Middle frontal gyrus (tissue), 1 donor: ENCODE measurements around the gene MOXD1.

ENCODE experiments used
- DNase-seq: peaks from one replicate; pipeline ENCODE4 v3.0.0-alpha.2; 2015; ENCODE audit warnings: low spot score; ENCODE audit errors: extremely low spot score

Gene MOXD1

DNA sequence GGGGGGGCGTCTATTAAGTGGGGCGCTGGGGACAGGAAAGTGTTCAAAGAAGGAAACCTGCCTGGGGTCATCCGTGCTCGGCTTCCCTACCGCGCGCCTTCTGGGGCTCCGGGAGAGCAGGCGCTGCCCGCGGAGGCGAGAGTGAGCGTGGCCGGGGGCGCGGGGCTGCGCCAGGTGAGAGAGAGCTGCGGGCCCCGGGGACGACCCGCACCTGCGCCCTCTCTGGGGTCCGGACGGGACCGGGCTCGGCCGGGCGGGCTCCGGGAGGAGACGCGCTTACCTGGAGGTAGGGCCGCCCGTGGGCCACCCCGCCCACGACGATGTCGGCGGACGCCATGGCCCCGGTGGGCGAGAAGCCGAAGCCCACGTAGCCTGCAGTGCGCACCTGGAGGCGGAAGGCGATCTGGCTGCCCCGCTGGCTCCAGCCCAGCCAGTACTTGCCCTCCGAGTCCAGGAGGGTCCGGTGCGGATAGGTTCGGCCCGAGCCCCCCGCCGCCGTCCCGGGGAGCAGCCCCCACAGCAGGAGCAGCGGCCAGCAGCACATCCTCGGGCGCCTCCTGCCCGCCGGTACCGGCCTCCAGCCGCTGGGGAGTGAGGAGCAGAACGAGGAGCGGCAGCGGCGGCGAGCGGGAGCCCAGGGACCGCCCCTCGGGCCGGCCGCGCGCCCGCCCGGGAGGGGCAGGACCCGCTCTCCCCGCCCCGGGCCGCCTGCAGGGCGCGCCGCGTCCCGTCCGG lies at the start of gene MOXD1:
Gene MOXD1, minus strand, starts transcription at position 593 of the 735 bp plus-strand sequence. Its CDS starts 49 bp downstream, at position 544.
- no peak for DNase-seq

DNA sequence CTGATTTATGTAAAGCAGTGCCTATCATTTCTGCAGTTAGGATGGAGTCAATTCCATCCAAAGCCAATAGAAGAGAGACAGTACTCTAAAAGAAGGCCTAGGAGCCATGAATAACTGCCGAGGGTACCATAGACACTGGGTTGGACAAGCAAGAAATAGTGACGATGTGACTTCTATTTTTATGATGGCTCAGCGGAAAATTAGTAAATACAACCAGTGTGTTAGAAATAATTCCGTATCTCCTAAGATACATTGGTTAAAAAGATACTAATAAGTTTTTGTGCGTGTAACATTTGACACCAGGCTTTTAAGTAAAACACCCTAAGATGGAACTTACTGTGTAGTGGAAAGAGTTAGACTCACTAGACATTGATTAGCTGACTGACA lies 45.6 kb upstream of the MOXD1 start:
- no peak for DNase-seq

DNA sequence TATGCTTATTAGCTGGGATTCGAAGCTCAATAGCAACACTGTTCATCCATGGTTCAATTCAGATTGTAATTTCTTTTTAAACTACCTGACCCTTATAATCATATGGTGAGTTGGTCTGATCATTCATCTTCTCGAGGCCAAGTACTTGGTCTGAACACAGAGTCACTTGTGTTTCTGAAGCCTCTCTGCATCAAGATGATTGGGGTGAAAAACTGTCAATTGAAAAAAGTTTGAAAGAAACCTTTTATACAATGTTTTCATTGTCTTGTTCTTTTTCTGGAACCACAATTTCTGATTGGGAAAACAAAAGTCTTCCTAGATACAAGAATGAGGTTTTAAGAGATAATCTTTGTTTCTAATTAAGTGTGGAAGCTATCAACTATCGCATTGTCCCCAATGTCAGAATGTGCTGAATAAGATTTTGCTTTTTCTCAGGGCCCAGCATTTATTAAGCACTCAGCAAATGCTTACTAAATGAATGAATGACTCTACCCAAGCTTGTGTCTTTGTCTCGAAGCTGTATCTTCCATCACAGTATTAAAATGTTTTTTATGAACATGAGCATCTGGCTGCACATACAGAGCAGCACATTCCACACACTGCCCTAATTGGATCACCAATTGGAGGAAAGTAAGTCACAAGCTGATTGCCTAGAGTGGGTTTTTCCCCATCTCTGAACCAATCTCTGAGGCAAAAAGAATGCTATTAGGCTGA lies 45.0 kb upstream of the MOXD1 start:
- DNase-seq: no peak

DNA sequence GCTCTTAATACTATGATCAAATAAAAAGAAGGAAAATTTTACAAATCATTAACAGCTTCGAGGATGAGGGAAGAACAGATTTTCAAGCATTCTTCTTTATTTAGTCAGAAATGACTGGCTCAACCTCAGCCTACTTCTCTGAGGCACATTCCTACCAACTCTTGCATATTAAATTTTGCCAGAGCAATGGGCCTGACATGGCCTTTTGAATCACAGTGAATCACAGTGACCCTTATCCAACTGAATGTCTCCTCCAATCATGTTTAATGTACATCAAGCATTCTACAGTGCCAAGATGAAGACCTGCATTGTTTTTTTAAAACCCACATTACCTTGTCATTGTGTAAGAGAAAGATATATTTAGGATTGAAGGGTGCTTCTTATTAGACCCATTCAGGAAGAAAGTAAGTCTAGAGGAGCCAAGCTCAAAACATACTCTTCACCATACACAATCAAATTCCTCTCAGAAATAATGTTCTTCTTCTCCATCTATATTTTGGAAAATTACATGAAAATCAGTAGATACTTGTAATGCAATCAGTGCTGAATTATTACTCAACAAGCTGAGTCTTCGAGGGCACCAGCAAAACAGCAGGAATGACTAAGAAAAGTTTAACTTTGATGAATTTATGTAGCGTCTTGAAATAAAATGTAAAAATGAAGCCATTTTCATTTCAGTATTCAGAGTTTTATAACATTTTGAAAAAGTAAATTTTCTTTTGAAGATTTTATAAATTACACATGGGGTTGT lies 44.1 kb upstream of the MOXD1 start:
- DNase-seq: no peak

DNA sequence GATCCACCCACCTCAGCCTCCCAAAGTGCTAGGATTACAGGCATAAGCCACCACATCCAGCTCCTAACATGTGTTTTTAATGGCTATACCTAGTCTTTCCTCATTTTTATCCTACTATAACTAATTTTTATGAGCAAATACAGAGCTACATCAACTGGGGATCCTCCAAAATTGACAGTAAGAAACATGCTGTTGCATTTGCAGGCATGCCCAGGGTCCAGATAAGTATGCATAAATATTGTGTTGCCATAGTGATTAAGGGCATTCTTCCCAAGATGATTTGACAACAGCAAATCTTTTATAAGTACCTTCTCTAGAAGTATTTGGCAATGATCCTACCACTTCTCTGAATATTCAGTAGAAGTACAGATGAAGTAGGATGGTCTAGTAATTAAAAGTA lies 41.9 kb upstream of the MOXD1 start:
- no peak for DNase-seq

DNA sequence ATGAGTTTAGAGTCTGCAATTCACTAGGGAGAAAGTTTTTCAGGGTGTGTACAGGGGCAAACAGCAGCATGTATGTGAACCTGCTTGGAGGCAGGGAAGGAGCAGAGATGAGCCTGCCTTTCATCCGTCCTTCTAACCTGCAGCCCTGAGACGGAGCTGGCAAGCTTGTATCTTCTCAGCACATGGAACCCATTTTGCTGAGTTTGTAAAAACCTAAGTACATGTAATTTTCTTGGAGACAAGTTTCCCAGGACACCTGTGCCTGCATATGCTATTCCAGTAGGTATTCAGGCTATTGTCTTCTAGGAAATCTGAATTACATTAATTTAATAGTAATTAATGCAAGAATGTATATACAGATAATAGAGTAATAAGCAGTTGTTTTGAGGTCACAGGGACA lies 28.8 kb upstream of the MOXD1 start:
- no peak for DNase-seq

DNA sequence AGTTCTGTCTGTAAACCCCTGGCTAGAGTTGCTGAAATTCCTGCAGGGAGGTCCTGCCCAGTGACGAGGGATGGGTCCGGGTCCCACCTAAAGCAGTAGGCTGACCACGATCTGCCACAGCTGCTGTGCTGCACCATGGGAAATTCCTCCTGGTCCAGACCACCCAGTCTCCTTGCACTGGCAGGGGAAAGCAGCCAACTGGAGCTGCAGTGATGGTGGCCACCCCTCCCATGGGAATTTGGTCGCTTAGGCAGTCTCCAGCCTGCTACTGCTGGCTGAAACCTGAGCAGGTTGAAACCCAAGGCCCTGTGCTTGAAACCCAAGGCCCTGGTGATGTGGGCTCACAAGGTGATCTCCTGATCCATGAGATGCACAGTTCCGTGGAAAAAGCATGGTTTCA lies 23.9 kb upstream of the MOXD1 start:
- no peak for DNase-seq

DNA sequence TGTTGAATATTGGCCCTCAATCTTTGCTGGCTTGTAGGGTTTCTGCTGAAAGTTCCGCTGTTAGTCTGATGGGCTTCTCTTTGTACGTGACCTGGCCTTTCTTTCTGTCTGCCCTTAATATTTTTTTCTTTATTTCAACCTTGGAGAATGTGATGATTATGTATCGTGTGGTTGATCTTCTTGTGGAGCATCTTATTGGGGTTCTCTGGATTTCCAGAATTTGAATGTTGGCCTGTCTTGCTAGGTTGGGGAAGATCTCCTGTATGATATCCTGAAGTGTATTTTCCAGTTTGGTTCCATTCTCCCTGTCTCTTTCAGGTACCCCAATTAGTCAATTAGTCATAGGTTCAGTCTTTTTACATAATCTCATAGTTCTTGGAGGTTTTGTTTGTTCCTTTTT lies 22.6 kb upstream of the MOXD1 start:
- no peak for DNase-seq

DNA sequence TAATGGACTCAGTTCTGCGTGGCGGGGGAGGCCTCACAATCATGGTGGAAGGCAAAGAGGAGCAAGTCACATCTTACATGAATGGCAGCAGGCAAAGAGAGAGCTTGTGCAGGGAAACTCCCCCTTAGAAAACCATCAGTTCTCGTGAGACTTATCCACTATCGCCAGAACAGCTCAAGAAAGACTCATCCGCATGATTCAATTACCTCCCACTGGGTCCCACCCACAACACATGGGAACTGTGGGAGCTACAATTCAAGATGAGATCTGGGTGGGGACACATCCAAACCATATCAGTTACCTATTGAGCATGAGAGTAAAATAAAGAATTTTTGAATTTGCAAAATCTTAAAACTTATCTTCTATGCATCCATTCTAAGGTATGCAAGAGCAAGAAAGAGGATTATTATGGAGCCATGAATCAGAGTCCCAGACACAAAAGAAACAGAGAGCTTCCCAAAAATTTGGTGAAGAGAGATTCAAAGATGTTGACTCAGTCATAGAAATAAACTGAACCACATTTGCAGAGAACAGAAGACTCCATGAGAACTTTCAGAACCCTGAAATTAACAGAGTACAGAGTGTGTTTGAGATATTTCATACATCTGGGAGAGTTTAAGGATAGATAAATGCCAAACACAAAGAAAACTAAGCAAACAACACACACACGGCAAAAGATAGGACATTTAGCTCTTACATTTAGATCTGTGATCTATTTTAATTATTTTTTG lies 17.1 kb upstream of the MOXD1 start:
- DNase-seq: no peak

DNA sequence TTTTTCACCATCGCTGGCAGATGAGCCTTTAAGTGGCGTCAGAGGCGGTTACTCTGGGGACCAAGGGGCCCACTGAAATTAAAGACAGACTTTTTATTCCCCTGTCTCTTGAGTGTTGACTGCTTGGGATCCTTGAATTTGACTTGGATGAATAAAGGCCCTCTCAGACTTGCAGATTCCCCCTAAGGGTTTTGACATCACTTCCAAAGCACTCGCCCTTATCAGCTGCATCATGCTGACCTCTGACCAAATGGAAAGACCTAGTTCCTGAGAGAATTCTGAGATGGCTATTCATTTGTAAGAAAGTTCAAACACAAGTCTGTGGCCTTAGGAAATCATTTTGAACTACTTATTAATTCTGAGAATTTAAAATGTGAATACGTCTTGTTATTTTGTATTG lies 13.5 kb upstream of the MOXD1 start:
- DNase-seq: no peak

DNA sequence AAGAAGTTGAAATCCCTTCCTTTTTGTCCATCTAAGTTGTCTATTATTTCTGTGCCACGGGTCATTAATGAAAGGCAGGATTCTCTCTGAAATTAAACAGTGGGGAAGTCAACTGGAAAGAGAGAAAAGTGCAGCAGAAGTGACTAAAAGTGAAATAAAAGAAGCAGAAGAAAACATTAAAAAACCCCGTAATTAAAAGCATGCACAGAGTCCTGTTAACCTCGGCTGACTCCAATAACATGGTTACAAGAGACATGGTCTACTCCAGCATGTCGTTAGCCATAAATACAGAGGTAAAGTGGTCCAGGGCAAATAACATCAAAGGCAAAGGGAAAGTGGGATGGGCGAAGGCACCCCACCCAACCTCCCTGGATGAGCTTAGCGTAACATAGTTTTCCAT lies 13.0 kb upstream of the MOXD1 start:
- no peak for DNase-seq

DNA sequence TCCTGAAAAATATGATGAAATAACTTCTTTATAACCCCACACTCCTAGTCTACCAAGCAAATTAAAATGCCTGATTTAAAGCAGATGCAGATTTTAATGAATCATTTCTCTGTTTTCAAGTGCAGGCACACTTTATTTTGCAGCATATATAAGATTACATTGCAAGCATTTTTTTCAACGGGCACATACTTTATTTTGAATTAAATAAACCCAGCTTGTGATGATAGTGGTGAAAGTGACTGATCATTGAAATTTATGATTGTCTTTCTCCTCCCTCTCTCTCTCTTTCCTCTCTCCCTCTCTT lies 12.2 kb upstream of the MOXD1 start:
- no peak for DNase-seq

DNA sequence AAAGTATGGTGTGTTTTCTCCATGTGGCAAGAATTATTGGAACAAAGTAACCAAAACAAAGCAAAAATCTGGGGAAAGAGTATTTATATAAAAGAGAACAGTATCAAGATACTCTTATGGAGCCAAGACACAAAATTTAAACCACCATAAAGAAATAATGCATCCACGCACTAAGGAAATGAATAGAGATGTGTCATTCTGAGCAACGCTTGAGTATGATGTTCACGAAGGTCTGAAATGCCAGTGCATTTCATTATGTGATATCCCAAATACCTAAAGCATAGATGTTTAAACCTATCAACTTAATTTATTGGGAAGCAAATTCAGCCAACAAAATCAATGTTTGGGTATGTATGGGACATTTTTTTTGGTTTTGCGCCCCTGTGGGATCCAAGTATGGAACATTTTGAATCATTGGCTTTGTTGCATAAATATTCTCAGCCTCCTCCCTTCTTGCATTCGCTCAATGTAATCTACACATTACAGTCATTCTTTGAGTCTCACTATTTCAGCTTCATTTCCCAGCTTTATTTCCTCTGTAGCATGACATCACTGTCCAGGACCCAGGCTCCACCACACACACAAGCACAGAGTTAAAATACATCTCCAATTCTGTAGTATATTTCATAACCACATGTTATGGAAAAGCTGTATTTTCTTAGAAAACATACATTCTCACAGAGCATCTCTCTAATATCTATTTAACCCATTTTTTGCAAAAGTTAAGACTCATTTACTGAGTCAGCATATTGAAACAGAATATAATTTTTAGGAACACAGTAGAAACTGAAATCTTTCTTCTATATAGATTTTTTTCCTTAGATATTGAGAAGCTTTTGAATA lies 11.6 kb upstream of the MOXD1 start:
- no peak for DNase-seq

DNA sequence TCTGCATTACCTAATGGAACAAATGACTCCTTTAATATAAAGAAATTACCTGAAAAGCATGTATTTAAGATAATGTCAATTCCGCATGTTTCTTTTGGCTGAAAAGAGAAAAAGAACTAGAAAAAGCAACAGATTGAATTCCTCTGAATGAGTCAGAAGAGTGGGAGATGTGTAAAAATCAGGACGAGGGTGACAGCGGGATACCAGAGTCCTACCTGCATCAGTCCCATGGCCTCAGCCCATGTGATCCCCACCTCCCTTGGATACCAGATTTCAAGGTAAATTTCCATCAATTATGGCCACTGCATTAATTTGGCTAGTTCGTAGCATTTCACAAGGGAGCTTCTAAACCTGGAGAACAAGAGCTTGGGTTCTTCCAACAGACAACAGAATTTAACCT lies 10.0 kb upstream of the MOXD1 start:
- DNase-seq: no peak

DNA sequence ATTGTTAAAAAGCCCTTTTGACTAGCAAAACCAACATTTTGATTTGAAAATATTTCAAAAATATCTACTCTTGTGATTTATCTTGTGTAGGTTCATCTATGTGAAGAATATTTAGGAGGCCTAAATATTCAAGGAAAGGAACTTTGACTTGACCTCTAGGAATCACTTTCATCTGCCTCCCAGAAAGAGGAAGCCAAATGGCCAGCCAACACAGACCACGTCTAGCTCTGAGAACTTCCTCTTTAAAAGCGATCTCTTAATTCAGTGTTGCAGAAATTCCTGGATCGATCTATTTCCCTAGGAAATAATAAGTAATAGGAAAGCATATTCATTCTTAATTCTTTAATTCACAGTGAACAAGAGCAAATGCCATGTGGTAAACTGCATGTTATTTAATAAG lies 9.6 kb upstream of the MOXD1 start:
- DNase-seq: no peak

DNA sequence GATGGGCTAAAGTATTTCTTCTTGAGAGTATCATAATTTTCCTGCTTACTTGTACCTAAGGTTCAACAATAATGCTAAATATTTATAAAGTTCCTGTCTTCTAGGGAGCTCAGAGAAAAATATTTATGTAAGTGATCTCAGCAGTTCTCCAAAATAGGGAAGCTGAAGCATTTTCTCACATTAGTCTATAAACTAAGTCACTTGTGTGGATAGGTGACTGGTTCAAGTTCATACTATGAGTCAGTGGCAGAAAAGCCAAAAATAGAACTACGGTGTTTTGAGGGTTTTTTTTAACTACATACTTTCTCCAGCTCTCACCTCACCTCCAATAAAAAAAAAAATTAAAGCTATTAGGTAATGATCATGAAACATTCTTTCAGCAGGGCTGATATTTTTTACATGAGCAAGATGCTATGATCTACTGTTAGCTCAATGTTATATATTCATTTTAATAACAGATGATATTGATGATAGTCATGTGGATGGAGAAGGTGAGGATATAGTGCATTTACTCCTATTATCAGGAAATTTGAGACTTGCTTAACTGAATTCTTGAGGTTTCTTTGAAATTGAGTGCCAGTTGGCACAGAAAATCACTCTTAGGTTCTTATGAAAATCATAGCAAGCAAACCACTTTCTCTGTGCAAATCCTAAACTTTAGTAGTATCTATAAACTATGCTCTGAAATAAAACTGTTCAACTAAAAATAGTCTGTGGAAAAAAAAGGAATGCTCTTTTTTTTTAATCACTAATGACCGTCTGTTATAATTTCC lies 4.1 kb upstream of the MOXD1 start:
- DNase-seq: no peak

DNA sequence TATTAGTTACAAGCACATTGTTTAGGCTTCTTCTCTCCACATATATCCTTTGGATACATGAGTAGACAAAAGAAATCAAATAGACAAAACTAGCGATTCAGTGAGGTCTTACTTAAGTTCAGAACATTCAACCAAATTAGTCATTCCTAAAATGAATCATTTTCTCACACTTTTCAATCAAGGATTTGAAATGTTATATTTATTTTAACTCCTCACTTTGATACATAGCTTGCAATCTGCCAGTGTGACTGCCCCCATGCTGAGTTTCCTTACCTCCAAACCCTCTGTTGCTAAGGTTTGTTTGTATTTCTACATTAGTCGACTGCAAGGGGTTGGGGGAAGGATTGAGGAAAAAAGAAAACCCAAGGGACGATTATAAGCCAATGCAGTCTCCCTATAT lies 3.5 kb upstream of the MOXD1 start:
- no peak for DNase-seq

DNA sequence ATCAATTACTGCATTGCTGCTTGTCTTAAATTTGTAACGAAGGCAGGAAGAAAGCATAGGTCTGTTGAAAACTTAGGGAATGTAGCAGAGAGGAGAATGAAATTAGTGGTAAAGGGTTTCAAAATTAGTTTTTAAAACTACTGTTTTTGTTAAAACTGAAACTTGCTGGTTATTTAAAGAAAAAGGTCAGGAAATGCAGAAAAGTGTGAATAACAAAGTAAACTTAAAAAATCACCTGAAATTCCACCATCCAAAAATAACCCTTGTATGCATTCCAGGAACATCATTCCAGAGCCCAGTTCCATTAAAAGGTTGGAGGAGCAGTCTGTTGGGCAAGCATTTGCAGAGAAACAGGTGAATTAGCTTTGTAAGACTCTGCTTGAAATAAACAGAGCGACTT lies 3.1 kb upstream of the MOXD1 start:
- DNase-seq: no peak

DNA sequence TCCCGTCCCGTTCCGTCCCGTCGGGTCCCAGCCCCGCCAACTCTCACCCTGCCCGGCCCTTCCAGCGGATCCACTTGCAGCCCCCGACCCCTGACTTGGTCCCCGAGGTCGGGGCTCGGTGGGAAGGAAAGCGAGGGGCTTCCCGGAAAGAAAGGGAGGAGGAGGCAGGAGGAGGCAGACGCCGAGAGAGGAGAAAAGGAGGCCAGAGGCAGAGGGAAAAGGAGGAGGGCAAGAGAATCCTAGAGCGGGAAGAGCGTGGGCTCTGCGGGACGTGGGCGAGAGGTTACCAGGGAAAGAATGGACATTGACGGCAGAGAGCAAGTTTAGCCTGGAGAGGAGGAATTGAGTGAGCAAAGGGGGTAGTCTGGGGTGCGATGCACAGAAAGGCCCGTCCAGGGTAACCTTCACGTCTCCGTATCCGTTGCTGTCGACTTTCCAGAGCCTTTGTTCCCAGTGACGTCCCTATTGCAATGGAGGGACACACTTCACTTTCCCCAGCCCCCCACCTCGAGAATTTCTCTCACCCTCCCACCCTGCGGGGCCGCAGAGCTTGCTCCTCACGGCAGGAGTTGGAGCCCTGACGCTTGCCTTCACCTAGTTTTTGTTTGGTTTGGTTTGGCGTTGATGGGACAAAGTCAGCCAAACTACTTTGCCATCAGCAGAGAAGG lies 477 bp upstream of the MOXD1 start:
- no peak for DNase-seq

DNA sequence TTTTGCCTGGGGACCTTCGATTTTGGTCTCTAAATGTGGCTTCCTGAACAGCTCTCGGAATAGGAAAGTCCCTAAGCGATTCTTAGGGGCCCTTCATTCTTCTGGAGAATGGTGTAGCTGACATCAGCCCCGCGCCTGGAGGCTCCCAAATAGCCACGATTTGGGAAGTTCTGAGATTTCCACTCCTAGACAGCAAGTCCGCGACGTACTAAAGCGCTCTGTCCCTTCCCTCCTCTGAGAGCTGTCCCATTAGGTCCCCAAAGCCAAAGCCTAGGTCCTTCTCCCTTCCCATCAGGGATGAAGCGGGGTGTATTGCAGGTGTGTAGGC lies 756 bp downstream of the MOXD1 start:
- DNase-seq: no peak
